NOMO-1 treated with dmso at 0.1 percent for 144 hours (cell line): ENCODE data around the gene RPP25L.

Source experiments
- DNase-seq: peaks from one replicate; lab custom pipeline; 2025; ENCODE audit not compliant: unreplicated experiment; lab: John Stamatoyannopoulos, UW

RPP25L gene

GRCh38 chr9:34571481-34571810 is 40.5 kb downstream of the RPP25L start:
- no peak for DNase-seq

- no peak for DNase-seq
Measured at GRCh38 chr9:34570809-34571480, 41.0 kb downstream of the RPP25L start.

- no peak for DNase-seq
Measured at GRCh38 chr9:34570376-34570775, 41.5 kb downstream of the RPP25L start.

GRCh38 chr9:34568774-34569173 is 43.1 kb downstream of the RPP25L start:
- DNase-seq, result no peak

GRCh38 chr9:34568133-34568532 is 43.8 kb downstream of the RPP25L start:
- DNase-seq, result no peak

- DNase-seq, result no peak
Measured at GRCh38 chr9:34566972-34567371, 44.9 kb downstream of the RPP25L start.

GRCh38 chr9:34566322-34566721 is 45.6 kb downstream of the RPP25L start:
- no peak for DNase-seq

- DNase-seq, result no peak
Measured at GRCh38 chr9:34565856-34566255, 46.0 kb downstream of the RPP25L start.

- DNase-seq, result no peak
Measured at GRCh38 chr9:34564617-34565016, 47.3 kb downstream of the RPP25L start.

- no peak for DNase-seq
Measured at GRCh38 chr9:34563262-34563661, 48.6 kb downstream of the RPP25L start.

- DNase-seq, result no peak
Measured at GRCh38 chr9:34562135-34562745, 49.7 kb downstream of the RPP25L start.

GRCh38 chr9:34560599-34561214 is 51.2 kb downstream of the RPP25L start:
- DNase-seq, result no peak
